K562 (cell line): Measurements from ENCODE around the gene WDFY2. TPM values are rescaled to one million over a fixed set of nuclear protein-coding genes. Genes with fewer than 3 reads are reported as not detected.

Experiments
- ATAC-seq: fragments of 200-7000 bp; cut with Tn5 transposase; 3 replicates; pipeline ENCODE4 v1.9.1; 2020; ENCODE audit warnings: moderate library complexity
- BruUV-seq: library from RNA; stranded (reverse); fragments of 400-500 nt; replicated peaks from 2 replicates; lab custom pipeline; 2021; lab: Mats Ljungman, UMichigan
- CTCF ChIA-PET: fragments of 300-600 bp; formaldehyde crosslinking; extraction: SDS; loops from one replicate; lab custom pipeline; 2021; ENCODE audit warnings: low intra/inter-chr PET ratio; lab: Yijun Ruan, JAX
- POLR2A ChIA-PET: fragments of 300-600, 350-650 bp; sonication (Branson Sonifier 250); formaldehyde crosslinking; extraction: SDS; loops from one replicate; lab custom pipeline; 2021; ENCODE audit warnings: antibody characterized with exemption, inconsistent platforms; lab: Yijun Ruan, JAX
- DNase-seq, 4 experiments: peaks; one replicate each; pipeline versions ENCODE4 v3.0.0 to v3.0.0-alpha.2; 2011 to 2018; ENCODE audit warnings: low spot score in 3 of 4, mixed read lengths in 3 of 4; ENCODE audit errors: extremely low read depth in 1 of 4
- FAIRE-seq: peaks from 2 replicates; lab custom pipeline; 2011; peaks lifted over from hg19 to GRCh38; lab: Jason Lieb, UNC
- H2AFZ ChIP-seq: 2 replicates; pipeline ENCODE4 v1.6.0; 2011; ENCODE audit warnings: low read depth, low read length, control low read depth, inconsistent platforms
- H3K27ac ChIP-seq: fragments of 200-600 bp; 3 replicates; pipeline ENCODE4 v1.8.0; 2011; ENCODE audit warnings: low read depth, mild to moderate bottlenecking, control low read depth, inconsistent platforms, low read length, moderate library complexity, mixed read lengths; ENCODE audit errors: extremely low read depth
- H3K27me3 ChIP-seq, 2 experiments: fragments of 300-600 bp in 1 of 2; 2 replicates in 1 of 2; 3 replicates in 1 of 2; pipeline versions ENCODE4 v1.6.0 to v1.8.0; 2011; ENCODE audit warnings: inconsistent platforms in 2 of 2, low read length in 2 of 2, mild to moderate bottlenecking in 1 of 2, mixed read lengths in 1 of 2, moderate library complexity in 1 of 2; ENCODE audit not compliant: control insufficient read depth in 2 of 2, insufficient read depth in 2 of 2
- H3K36me3 ChIP-seq: fragments of 300-600 bp; 3 replicates; pipeline ENCODE4 v1.8.0; 2011; ENCODE audit warnings: mild to moderate bottlenecking, low read length, inconsistent platforms; ENCODE audit not compliant: control insufficient read depth, insufficient read depth
- H3K4me1 ChIP-seq, 2 experiments: fragments of 200-600 bp in 1 of 2; replicated peaks in 1 of 2; 2 replicates in 1 of 2; 3 replicates in 1 of 2; pipeline versions ENCODE4 v1.5.1 to v1.8.0; 2011; ENCODE audit warnings: inconsistent platforms in 2 of 2, low read length in 2 of 2, mild to moderate bottlenecking in 1 of 2, mixed read lengths in 1 of 2, moderate library complexity in 1 of 2; ENCODE audit not compliant: control insufficient read depth in 2 of 2, insufficient read depth in 2 of 2
- H3K4me2 ChIP-seq: 2 replicates; pipeline ENCODE4 v1.6.1; 2011; ENCODE audit warnings: low read length, control low read depth, inconsistent platforms, mixed read lengths; ENCODE audit not compliant: insufficient read depth
- H3K4me3 ChIP-seq: fragments of 200-600 bp; sonication (generic), shearing (Covaris generic); 2 replicates; pipeline ENCODE4 v1.5.1; 2016; ENCODE audit warnings: control low read depth, inconsistent platforms
- H3K79me2 ChIP-seq: fragments of 200-600 bp; 3 replicates; pipeline ENCODE4 v1.8.0; 2011; ENCODE audit warnings: low read length, inconsistent platforms; ENCODE audit not compliant: control insufficient read depth, insufficient read depth
- H3K9ac ChIP-seq, 2 experiments: 2 replicates each; pipeline versions ENCODE4 v1.6.0 to v1.6.1; 2011; ENCODE audit warnings: low read depth in 2 of 2, low read length in 2 of 2, control low read depth in 1 of 2, inconsistent platforms in 1 of 2, mild to moderate bottlenecking in 1 of 2, mixed read lengths in 1 of 2; ENCODE audit not compliant: insufficient read depth in 1 of 2
- H3K9me1 ChIP-seq: one replicate; pipeline ENCODE4 v1.6.0; 2011; ENCODE audit warnings: inconsistent platforms, mild to moderate bottlenecking, low read length, moderate library complexity; ENCODE audit not compliant: control insufficient read depth, insufficient read depth
- H3K9me3 ChIP-seq: replicated peaks from 2 replicates; pipeline ENCODE4 v1.5.1; 2011; ENCODE audit warnings: low read depth, low read length, inconsistent platforms; ENCODE audit not compliant: control insufficient read depth, insufficient read depth
- H4K20me1 ChIP-seq: replicated peaks from 2 replicates; pipeline ENCODE4 v1.6.1; 2011; ENCODE audit warnings: low read length, inconsistent platforms, mixed read lengths; ENCODE audit not compliant: control insufficient read depth, insufficient read depth
- ASH1L ChIP-seq: fragments of 450-650 bp; IDR thresholded peaks from 2 replicates; pipeline ENCODE4 v1.6.1; 2018; ENCODE audit warnings: borderline replicate concordance, mild to moderate bottlenecking, low read depth; ENCODE audit not compliant: partially characterized antibody
- CEBPZ ChIP-seq: fragments of 150-350 bp; IDR thresholded peaks from 2 replicates; pipeline ENCODE4 v1.6.1; 2014; ENCODE audit warnings: low read depth, mild to moderate bottlenecking, low read length, borderline replicate concordance
- FOXK2 ChIP-seq, 2 experiments: fragments of 450-650 bp; IDR thresholded peaks in 1 of 2; conservative IDR thresholded peaks in 1 of 2; 2 replicates each; pipeline ENCODE4 v1.6.1; 2016; ENCODE audit warnings: low read depth in 2 of 2, mild to moderate bottlenecking in 1 of 2
- GTF2E2 ChIP-seq: fragments of 200-800 bp; sonication (Bioruptor generic); IDR thresholded peaks from 2 replicates; pipeline ENCODE4 v1.6.1; 2016; ENCODE audit warnings: missing genetic modification characterization, missing compliant biosample characterization
- ID3 ChIP-seq, 2 experiments: fragments of 250-450 bp in 1 of 2; fragments of 450-650 bp in 1 of 2; sonication (Bioruptor Pico) in 1 of 2; IDR thresholded peaks; 2 replicates each; pipeline versions ENCODE4 v1.6.1 to v1.8.0; 2016 to 2021; ENCODE audit warnings: mild to moderate bottlenecking in 2 of 2, moderate library complexity in 2 of 2, missing compliant biosample characterization in 1 of 2, missing genetic modification characterization in 1 of 2
- IFI16 ChIP-seq: fragments of 250-450 bp; sonication (Bioruptor Pico); IDR thresholded peaks from 2 replicates; pipeline ENCODE4 v2.1.2; 2022; ENCODE audit warnings: mild to moderate bottlenecking, inconsistent platforms
- KHSRP ChIP-seq: fragments of 450-650 bp; IDR thresholded peaks from 2 replicates; pipeline ENCODE4 v1.6.1; 2017
- KLF1 ChIP-seq: fragments of 450-650 bp; IDR thresholded peaks from 2 replicates; pipeline ENCODE4 v1.6.1; 2016; ENCODE audit warnings: missing genetic modification characterization, missing compliant biosample characterization
- PHF20 ChIP-seq: fragments of 450-650 bp; IDR thresholded peaks from 2 replicates; pipeline ENCODE4 v1.6.1; 2018; ENCODE audit not compliant: partially characterized antibody
- PTRF ChIP-seq: fragments of 450-650 bp; IDR thresholded peaks from 2 replicates; pipeline ENCODE4 v1.6.1; 2016; ENCODE audit warnings: mild to moderate bottlenecking, missing genetic modification characterization, missing compliant biosample characterization
- RFX5 ChIP-seq: IDR thresholded peaks from 2 replicates; pipeline ENCODE4 v1.6.1; 2011; ENCODE audit warnings: low read depth, mild to moderate bottlenecking, improper control_type of control experiment, low read length
- RUNX1 ChIP-seq: sonication (generic); IDR thresholded peaks from 2 replicates; pipeline ENCODE4 v1.6.1; 2016; ENCODE audit warnings: antibody characterized with exemption, low read depth
- SMARCA5 ChIP-seq: fragments of 450-650 bp; IDR thresholded peaks from 2 replicates; pipeline ENCODE4 v1.6.1; 2016
- YBX1 ChIP-seq: fragments of 450-650 bp; IDR thresholded peaks from 2 replicates; pipeline ENCODE4 v1.7.1; 2016; ENCODE audit warnings: mild to moderate bottlenecking
- ZBTB43 ChIP-seq: sonication (generic); formaldehyde crosslinking; IDR thresholded peaks from 2 replicates; pipeline ENCODE4 v1.8.0; 2023; ENCODE audit warnings: mild to moderate bottlenecking, missing genetic modification reagents
- ZNF431 ChIP-seq: sonication (generic); formaldehyde crosslinking; IDR thresholded peaks from 2 replicates; pipeline ENCODE4 v1.8.0; 2022; ENCODE audit warnings: mild to moderate bottlenecking, missing genetic modification reagents
- ZNF584 ChIP-seq: fragments of 200-800 bp; sonication (Bioruptor generic); IDR thresholded peaks from 2 replicates; pipeline ENCODE4 v1.6.1; 2016; ENCODE audit warnings: low read depth, mild to moderate bottlenecking, missing genetic modification characterization, missing compliant biosample characterization
- ZNF668 ChIP-seq: fragments of 250-450 bp; sonication (Bioruptor Pico); IDR thresholded peaks from 2 replicates; pipeline ENCODE4 v1.8.0; 2022; ENCODE audit warnings: mild to moderate bottlenecking, inconsistent platforms
- ZNF695 ChIP-seq: fragments of 450-650 bp; formaldehyde crosslinking; IDR thresholded peaks from 2 replicates; pipeline ENCODE4 v1.4.0; 2020; ENCODE audit warnings: mild to moderate bottlenecking, moderate library complexity
- ZNF75A ChIP-seq: fragments of 450-650 bp; formaldehyde crosslinking; IDR thresholded peaks from 2 replicates; pipeline ENCODE4 v1.4.0; 2020; ENCODE audit warnings: mild to moderate bottlenecking
- WGBS: fragments of 100-300 bp; shearing (Covaris generic); methylation state at CpG from one replicate; pipeline ENCODE4 v1.1.6; 2016; ENCODE audit warnings: low coverage, mixed read lengths; ENCODE audit not compliant: insufficient coverage; ENCODE audit errors: missing lambda C conversion rate; 5-methylcytosine and 5-hydroxymethylcytosine counted together
- in situ Hi-C: fragments of 300-500 bp; cut with MboI; formaldehyde crosslinking; loops from 4 replicates; pipeline ENCODE4 v1.15.0; 2018; ENCODE audit warnings: inconsistent platforms, mixed read lengths
- intact Hi-C: fragments of 100-400 bp; cut with micrococcal nuclease; formaldehyde crosslinking; loops from 2 replicates; pipeline ENCODE4 v1.14.2; 2022
- polyA plus RNA-seq, 8 experiments: library from polyadenylated mRNA; depleted of rRNA in 4 of 8; stranded (reverse) in 5 of 8; unstranded in 3 of 8; fragments of >200 nt; fragmentation: Nextera tagmentation in 2 of 8; fragmentation: Illumina TruSeq in 1 of 8; extraction: Ambion mirVana in 2 of 8; extraction: Trizol in 1 of 8; gene quantifications; 2 replicates each; pipeline versions ENCODE4 v1.2.1 to v1.2.3, GENCODE V29; 2011 to 2014; ENCODE audit warnings: inconsistent platforms in 1 of 8, missing spikeins in 1 of 8
- total RNA-seq, 7 experiments: library from RNA; depleted of rRNA in 6 of 7; stranded (reverse); fragments of >200 nt in 6 of 7; fragmentation: Illumina TruSeq in 2 of 7; extraction: Trizol in 2 of 7; gene quantifications; 2 replicates each; pipeline versions ENCODE4 v1.2.1 to v1.2.3, GENCODE V29; 2011 to 2021; ENCODE audit warnings: low replicate concordance in 1 of 7

The WDFY2 gene
- total and polyA plus RNA-seq, 9 of the 15 experiments (the other 6 are each of a cell fraction or from before 2014, with no cell fraction given) = 0.66 to 6.4 (median 4.4) TPM

- in situ Hi-C loops (no loop called here), intact Hi-C loops (no loop called here)
- Histone ChIP-seq H3K4me3 (no peak overlapping the region), H3K9me1 (no peaks in the 10 kb centered on the region), H3K4me2 (no peak overlapping the region), H3K4me1 (no peaks in the 10 kb centered on the region), H3K9ac (no peak overlapping the region), H4K20me1 (no peaks in the 10 kb centered on the region; the same call in 1 of the 2 replicates), H3K27me3 (no peaks in the 10 kb centered on the region), H3K79me2 (no peaks in the 10 kb centered on the region), H3K36me3 (no peaks in the 10 kb centered on the region), H3K27ac (no peak overlapping the region), H2AFZ (no peak overlapping the region), H3K9me3 (no peaks in the 10 kb centered on the region)
- DNase-seq = no peak
- FAIRE-seq = no peak
- ATAC-seq = no peak
- POLR2A ChIA-PET = interaction anchor here (0.7 kb wide), 1 partner anchor 9 kb away, joined by 3 read pairs; no protein-coding TSS in a partner anchor
- BruUV-seq = no TSS peak
- CTCF ChIA-PET = no interaction called here
- WGBS = 50% methylated on average over 2 of the region's 3 CpGs
- TF ChIP-seq PHF20 (no peak), IFI16 (CRISPR knock-in tag) (no peak), ZNF668 (CRISPR knock-in tag) (no peak), ZBTB43 (CRISPR knock-in tag) (no peak), ASH1L (no peak), FOXK2 (conservative IDR thresholded peaks at IDR 0.05 in 1 of 2, IDR thresholded peaks at IDR 0.05 in 1 of 2; ENCODE audit: low read depth in 2 of 2) (no peak), ZNF75A (CRISPR knock-in tag) (no peak), YBX1 (no peak), SMARCA5 (no peak), RFX5 (no peak), RUNX1 (no peak), KHSRP (no peak), PTRF (tag) (no peak), CEBPZ (no peak), KLF1 (tag) (no peak), ZNF584 (CRISPR knock-in tag) (no peak), ZNF695 (no peak), ID3 (CRISPR knock-in tag; IDR thresholded peaks at IDR 0.05) (no peak), ID3 (tag; IDR thresholded peaks at IDR 0.05) (no peak), ZNF431 (no peak), GTF2E2 (tag) (no peak)
Measured at GRCh38 chr13:51612867-51613266, 28.6 kb downstream of the WDFY2 start.
